PC-3 (cell line): ENCODE results near the gene OMA1. TPM values are rescaled to one million over a fixed set of nuclear protein-coding genes. Genes with fewer than 3 reads are reported as not detected.
"Not testable (repeated sequence)": the region's sequence is repeated elsewhere in the genome, so short reads cannot be mapped to it uniquely, and the experiment has no call there.

Experiments used
- ATAC-seq: fragments of 200-7000 bp; cut with Tn5 transposase; 2 replicates; pipeline ENCODE4 v1.9.1; 2020; ENCODE audit warnings: mild to moderate bottlenecking, moderate library complexity
- BruUV-seq: library from RNA; stranded (reverse); fragments of 400-500 nt; replicated peaks from 2 replicates; lab custom pipeline; 2021; lab: Mats Ljungman, UMichigan
- CTCF ChIA-PET: fragments of 300-600 bp; sonication (Branson Sonifier 250); formaldehyde crosslinking; loops from one replicate; lab custom pipeline; 2022; ENCODE audit warnings: antibody characterized with exemption; lab: Charles Lee
- POLR2A ChIA-PET: fragments of 300-600 bp; sonication (Branson Sonifier 250); formaldehyde crosslinking; loops from one replicate; lab custom pipeline; 2022; ENCODE audit warnings: antibody characterized with exemption; ENCODE audit not compliant: unreplicated experiment; lab: Charles Lee
- DNase-seq: peaks from one replicate; pipeline ENCODE4 v3.0.0-alpha.2; 2015
- H2AFZ ChIP-seq: fragments of 300-600 bp; sonication (generic); 2 replicates; pipeline ENCODE4 v1.6.0; 2016; ENCODE audit warnings: antibody characterized with exemption, low read length
- H3F3A ChIP-seq: fragments of 300-600 bp; sonication (generic); one replicate; pipeline ENCODE4 v1.6.0; 2017; ENCODE audit warnings: antibody characterized with exemption, low read length, control low read depth, mild to moderate bottlenecking; ENCODE audit not compliant: unreplicated experiment
- H3K27ac ChIP-seq: fragments of 300-600 bp; sonication (generic); 2 replicates; pipeline ENCODE4 v1.5.1; 2016; ENCODE audit warnings: mild to moderate bottlenecking, low read length
- H3K27me3 ChIP-seq: fragments of 300-600 bp; sonication (generic); 2 replicates; pipeline ENCODE4 v1.6.1; 2016; ENCODE audit warnings: low read length, mixed read lengths
- H3K36me3 ChIP-seq: fragments of 300-600 bp; sonication (generic); 2 replicates; pipeline ENCODE4 v1.6.1; 2016; ENCODE audit warnings: low read depth, mixed run types, low read length, mixed read lengths
- H3K4me1 ChIP-seq: fragments of 300-600 bp; sonication (generic); 2 replicates; pipeline ENCODE4 v1.5.1; 2016; ENCODE audit warnings: low read length; ENCODE audit not compliant: insufficient read depth
- H3K4me2 ChIP-seq: fragments of 300-600 bp; sonication (generic); 2 replicates; pipeline ENCODE4 v1.6.0; 2016; ENCODE audit warnings: low read length
- H3K4me3 ChIP-seq: fragments of 300-600 bp; sonication (generic); 2 replicates; pipeline ENCODE4 v1.5.1; 2016; ENCODE audit warnings: mild to moderate bottlenecking, low read length, mixed read lengths
- H3K79me2 ChIP-seq: fragments of 300-600 bp; sonication (generic); 2 replicates; pipeline ENCODE4 v1.6.1; 2017; ENCODE audit warnings: low read length, mixed read lengths
- H3K9ac ChIP-seq: fragments of 300-600 bp; sonication (generic); 2 replicates; pipeline ENCODE4 v1.6.0; 2016; ENCODE audit warnings: mild to moderate bottlenecking, low read length
- H3K9me2 ChIP-seq: fragments of 300-600 bp; sonication (generic); replicated peaks from 2 replicates; pipeline ENCODE4 v1.6.1; 2016; ENCODE audit warnings: mixed run types, low read length, mixed read lengths
- H3K9me3 ChIP-seq: fragments of 300-600 bp; sonication (generic); 2 replicates; pipeline ENCODE4 v1.6.1; 2016; ENCODE audit warnings: low read length, mixed read lengths
- H4K20me1 ChIP-seq: fragments of 300-600 bp; sonication (generic); 2 replicates; pipeline ENCODE4 v1.6.1; 2016; ENCODE audit warnings: low read length, mixed read lengths
- EZH2 ChIP-seq: fragments of 300-600 bp; sonication (generic); IDR thresholded peaks from one replicate; pipeline ENCODE4 v1.6.1; 2017; ENCODE audit warnings: antibody characterized with exemption, mild to moderate bottlenecking, low read length; ENCODE audit not compliant: unreplicated experiment
- EZH2phosphoT487 ChIP-seq: fragments of 300-600 bp; sonication (generic); IDR thresholded peaks from 2 replicates; pipeline ENCODE4 v1.6.1; 2018; ENCODE audit warnings: mild to moderate bottlenecking, antibody characterized with exemption, low read length, borderline replicate concordance
- intact Hi-C: fragments of 100-400 bp; cut with micrococcal nuclease; formaldehyde crosslinking; loops from 2 replicates; pipeline ENCODE4 v1.9.0; 2023
- total RNA-seq: library from RNA; depleted of rRNA; stranded (reverse); fragments of >200 nt; gene quantifications from 2 replicates; pipeline ENCODE4 v1.2.3, GENCODE V29; 2014
- TF ChIP-seq, protein P1 (sequence below): fragments of 300-600 bp; sonication (generic); conservative IDR thresholded peaks from 2 replicates; pipeline ENCODE4 v1.5.1; 2017; ENCODE audit warnings: antibody characterized with exemption, low read depth, mild to moderate bottlenecking, low read length

OMA1 gene
- total RNA-seq, 1 experiment from 2014 or later, result 16.1 TPM

DNA sequence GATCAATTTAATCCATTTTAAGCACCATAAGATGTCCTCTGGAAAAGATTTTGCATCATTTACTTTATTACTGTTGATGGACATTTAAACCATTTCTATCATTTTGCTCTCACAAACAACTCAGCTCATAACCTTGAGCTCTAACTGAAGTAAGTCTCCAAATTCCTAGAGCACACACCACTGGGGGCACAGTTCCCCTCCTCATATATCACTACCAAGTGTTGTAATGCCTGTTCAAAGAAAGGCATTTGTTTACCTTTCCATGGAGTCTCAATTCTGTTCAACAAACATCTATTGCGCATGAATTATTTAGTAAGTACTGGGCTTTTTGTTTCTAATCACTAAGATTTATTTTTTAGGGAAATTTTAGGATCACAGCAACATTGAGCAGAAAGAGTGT, 8.9 kb upstream of the OMA1 start:
- Histone ChIP-seq H3K27ac (no peak overlapping the region), H3K79me2 (no peaks in the 10 kb centered on the region), H3K9ac (no peak overlapping the region), H2AFZ (no peak overlapping the region), H4K20me1 (no peaks in the 10 kb centered on the region), H3K4me2 (no peak overlapping the region), H3F3A (no peaks in the 10 kb centered on the region), H3K4me1 (no peaks in the 10 kb centered on the region), H3K4me3 (no peak overlapping the region), H3K9me3 (no peaks in the 10 kb centered on the region), H3K27me3 (no peaks in the 10 kb centered on the region), H3K9me2 (no peaks in the 10 kb centered on the region), H3K36me3 (no peaks in the 10 kb centered on the region)
- BruUV-seq, result no TSS peak
- intact Hi-C loops, result no loop called here
- no peak for ATAC-seq
- CTCF ChIA-PET, result no interaction called here
- TF ChIP-seq EZH2 (no peak), EZH2phosphoT487 (no peak)
- TF ChIP-seq, protein P1, sequence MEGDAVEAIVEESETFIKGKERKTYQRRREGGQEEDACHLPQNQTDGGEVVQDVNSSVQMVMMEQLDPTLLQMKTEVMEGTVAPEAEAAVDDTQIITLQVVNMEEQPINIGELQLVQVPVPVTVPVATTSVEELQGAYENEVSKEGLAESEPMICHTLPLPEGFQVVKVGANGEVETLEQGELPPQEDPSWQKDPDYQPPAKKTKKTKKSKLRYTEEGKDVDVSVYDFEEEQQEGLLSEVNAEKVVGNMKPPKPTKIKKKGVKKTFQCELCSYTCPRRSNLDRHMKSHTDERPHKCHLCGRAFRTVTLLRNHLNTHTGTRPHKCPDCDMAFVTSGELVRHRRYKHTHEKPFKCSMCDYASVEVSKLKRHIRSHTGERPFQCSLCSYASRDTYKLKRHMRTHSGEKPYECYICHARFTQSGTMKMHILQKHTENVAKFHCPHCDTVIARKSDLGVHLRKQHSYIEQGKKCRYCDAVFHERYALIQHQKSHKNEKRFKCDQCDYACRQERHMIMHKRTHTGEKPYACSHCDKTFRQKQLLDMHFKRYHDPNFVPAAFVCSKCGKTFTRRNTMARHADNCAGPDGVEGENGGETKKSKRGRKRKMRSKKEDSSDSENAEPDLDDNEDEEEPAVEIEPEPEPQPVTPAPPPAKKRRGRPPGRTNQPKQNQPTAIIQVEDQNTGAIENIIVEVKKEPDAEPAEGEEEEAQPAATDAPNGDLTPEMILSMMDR, result no peak
- DNase-seq, result no peak
- POLR2A ChIA-PET, result interaction anchor here (0.6 kb wide), 1 partner anchor 17 kb away, joined by 3 read pairs; no protein-coding TSS in a partner anchor

DNA sequence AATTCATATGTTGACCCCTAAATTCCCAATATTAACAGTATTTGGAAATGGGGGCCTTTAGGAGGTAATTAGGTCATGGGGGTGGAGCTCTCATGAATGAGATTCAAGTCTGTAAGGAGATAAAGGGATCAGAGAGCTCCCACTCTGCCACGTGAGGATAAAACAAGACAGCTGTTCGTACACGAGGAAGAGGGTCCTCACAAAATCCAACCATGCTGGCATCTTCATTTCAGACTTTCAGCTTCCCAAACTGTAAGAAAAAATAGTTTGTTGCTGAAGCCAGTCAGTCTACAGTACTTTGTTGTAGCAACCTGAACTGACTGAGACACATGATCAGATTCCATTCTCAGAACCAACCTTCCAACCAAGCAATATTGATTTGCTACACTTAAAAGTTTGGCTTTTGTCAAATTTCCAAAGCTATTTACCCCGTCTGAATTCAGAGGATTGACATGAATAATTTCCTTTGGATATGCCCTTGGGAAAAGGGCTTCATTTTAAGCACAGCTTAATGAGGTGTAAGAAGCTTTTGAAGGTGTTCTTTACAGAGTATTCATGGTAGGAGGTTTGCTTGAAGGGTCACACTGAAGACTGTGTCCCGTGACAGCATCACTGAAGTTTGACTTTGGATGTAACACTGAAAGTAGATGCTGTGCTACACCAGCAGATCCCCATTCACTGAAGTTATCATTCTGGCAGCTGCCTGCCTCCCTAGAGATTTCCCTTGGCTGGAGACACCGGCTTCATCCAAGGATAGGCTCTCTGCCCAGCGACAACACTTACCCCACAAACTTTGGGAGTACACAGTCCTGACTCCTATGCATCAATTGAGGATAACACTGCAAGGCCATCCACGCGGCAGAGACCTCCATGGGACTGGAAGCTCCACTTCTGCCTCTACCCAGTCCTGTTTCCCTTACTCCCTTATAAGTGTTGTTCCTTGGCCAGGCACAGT, 4.9 kb upstream of the OMA1 start:
- Histone ChIP-seq H3K27ac (no peak overlapping the region), H3K4me3 (no peak overlapping the region), H2AFZ (no peak overlapping the region), H3K9me2 (no peaks in the 10 kb centered on the region), H3K79me2 (no peaks in the 10 kb centered on the region), H3K4me2 (no peak overlapping the region), H3K4me1 (no peaks in the 10 kb centered on the region), H4K20me1 (no peaks in the 10 kb centered on the region), H3K9ac (no peak overlapping the region), H3K27me3 (no peaks in the 10 kb centered on the region), H3F3A (no peaks in the 10 kb centered on the region), H3K9me3 (no peaks in the 10 kb centered on the region), H3K36me3 (no peaks in the 10 kb centered on the region)
- intact Hi-C loops, result no loop called here
- TF ChIP-seq, protein P1, result no peak
- no peak for TF ChIP-seq EZH2phosphoT487
- TF ChIP-seq EZH2, result no peak
- BruUV-seq, result no TSS peak
- POLR2A ChIA-PET, result no interaction called here
- no peak for ATAC-seq
- CTCF ChIA-PET, result no interaction called here
- DNase-seq, result no peak

DNA sequence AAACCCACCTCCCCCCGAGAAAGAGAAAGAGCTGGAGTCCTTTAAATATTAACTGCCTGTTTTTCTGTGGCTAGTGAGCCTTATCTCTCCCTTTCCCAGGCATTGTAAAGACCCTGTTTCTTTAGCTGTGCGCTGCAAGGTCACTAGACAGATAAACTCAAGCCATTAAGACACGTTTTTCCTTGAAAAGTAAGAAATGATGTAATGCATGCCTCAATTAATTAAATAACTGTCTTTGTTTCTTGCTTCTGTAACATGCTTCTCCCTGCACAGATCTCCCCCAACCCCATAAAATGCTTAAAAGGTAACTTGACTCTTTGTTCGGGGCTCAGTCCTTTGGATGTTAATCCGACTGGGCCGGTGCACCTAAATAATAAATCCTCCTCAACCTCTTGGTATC, 2.8 kb upstream of the OMA1 start:
- H3K4me2 ChIP-seq, H3K9me2 ChIP-seq, POLR2A ChIA-PET, H3K4me3 ChIP-seq, H3K27me3 ChIP-seq, H4K20me1 ChIP-seq, BruUV-seq, DNase-seq, H3K9me3 ChIP-seq, intact Hi-C loops, H2AFZ ChIP-seq, H3K36me3 ChIP-seq, H3K27ac ChIP-seq, CTCF ChIA-PET, ATAC-seq, H3K9ac ChIP-seq, H3F3A ChIP-seq: not testable (repeated sequence)
- peaks cover 11% of the 10 kb centered on the region for H3K4me1 ChIP-seq
- peaks cover 13% of the 10 kb centered on the region; the same call in 1 of the 2 replicates for H3K79me2 ChIP-seq
